Calu3 (cell line): Measurements from ENCODE around the gene CACNB3. TPM values are rescaled to one million over a fixed set of nuclear protein-coding genes. Genes with fewer than 3 reads are reported as not detected.

Source experiments
- BruUV-seq: library from RNA; stranded (reverse); fragments of 400-500 nt; replicated peaks from 2 replicates; lab custom pipeline; 2021; lab: Mats Ljungman, UMichigan
- CTCF ChIA-PET: fragments of 300-600 bp; sonication (Branson Sonifier 250); formaldehyde crosslinking; loops from one replicate; lab custom pipeline; 2022; ENCODE audit warnings: antibody characterized with exemption; lab: Charles Lee
- DNase-seq: peaks from one replicate; pipeline ENCODE4 v3.0.0; 2022
- H3K27ac Mint-ChIP-seq: one replicate; pipeline ENCODE4 v1.8.0; 2022; ENCODE audit warnings: mixed read lengths; ENCODE audit not compliant: unreplicated experiment
- H3K27me3 Mint-ChIP-seq: one replicate; pipeline ENCODE4 v1.8.0; 2022; ENCODE audit warnings: mixed read lengths; ENCODE audit not compliant: unreplicated experiment
- H3K36me3 Mint-ChIP-seq: one replicate; pipeline ENCODE4 v1.8.0; 2022; ENCODE audit warnings: mild to moderate bottlenecking, moderate library complexity, mixed read lengths; ENCODE audit not compliant: insufficient read depth, unreplicated experiment
- H3K4me1 Mint-ChIP-seq: one replicate; pipeline ENCODE4 v1.8.0; 2022; ENCODE audit warnings: mild to moderate bottlenecking, low read depth, mixed read lengths; ENCODE audit not compliant: unreplicated experiment
- H3K4me3 Mint-ChIP-seq: one replicate; pipeline ENCODE4 v1.8.0; 2022; ENCODE audit warnings: mild to moderate bottlenecking, low read depth, moderate library complexity, mixed read lengths; ENCODE audit not compliant: unreplicated experiment
- H3K9me3 Mint-ChIP-seq: one replicate; pipeline ENCODE4 v1.8.0; 2022; ENCODE audit warnings: low read depth, mixed read lengths; ENCODE audit not compliant: unreplicated experiment
- CTCF ChIP-seq: fragments of 200-600 bp; IDR thresholded peaks from one replicate; pipeline ENCODE4 v1.8.0; 2022; ENCODE audit warnings: antibody characterized with exemption; ENCODE audit not compliant: unreplicated experiment
- intact Hi-C: fragments of 100-400 bp; cut with micrococcal nuclease; formaldehyde crosslinking; loops from one replicate; pipeline ENCODE4 v1.10.0; 2022; ENCODE audit not compliant: unreplicated experiment
- total RNA-seq: library from RNA; stranded (reverse); gene quantifications from 2 replicates; pipeline ENCODE4 v1.2.3, GENCODE V29; 2022

CACNB3 gene
- total RNA-seq, 1 experiment from 2014 or later: 21.1 TPM

- H3K27me3 Mint-ChIP-seq: no peaks in the 10 kb centered on the region
- no peak overlapping the region for H3K27ac Mint-ChIP-seq
- no peak for DNase-seq
- TF ChIP-seq CTCF: no peak
- no peak overlapping the region for H3K4me3 Mint-ChIP-seq
- intact Hi-C loops: no loop called here
- CTCF ChIA-PET: interaction anchor here (1.1 kb wide), 1 partner anchor 14 kb away, joined by 3 read pairs; no protein-coding TSS in a partner anchor
- no peaks in the 10 kb centered on the region for H3K9me3 Mint-ChIP-seq
- BruUV-seq: no TSS peak
- H3K4me1 Mint-ChIP-seq: peaks cover 3% of the 10 kb centered on the region
- no peaks in the 10 kb centered on the region for H3K36me3 Mint-ChIP-seq
These were observed 17.8 kb upstream of the CACNB3 start for GRCh38 chr12:48800457-48800856.

DNA sequence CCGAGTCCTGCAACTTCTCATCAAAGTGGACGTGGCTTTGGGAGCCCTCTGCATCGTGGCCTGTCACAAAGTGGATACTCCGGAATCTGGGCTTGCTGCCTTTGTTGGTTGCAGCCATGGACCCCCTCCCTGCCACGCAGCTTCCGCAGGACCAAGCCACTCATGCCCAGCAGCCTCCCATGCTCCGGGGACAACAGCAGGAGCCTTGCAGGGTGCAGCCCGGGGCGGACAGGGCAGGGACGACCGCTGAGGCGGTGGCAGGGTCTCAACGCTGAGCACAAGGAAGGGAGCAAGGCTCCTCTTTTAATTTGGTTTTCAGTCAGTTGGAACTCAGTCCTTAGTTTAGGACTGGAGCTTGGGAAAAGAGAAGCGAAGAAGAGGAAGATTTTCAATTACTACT lies 17.3 kb upstream of the CACNB3 start:
- BruUV-seq: no TSS peak

DNA sequence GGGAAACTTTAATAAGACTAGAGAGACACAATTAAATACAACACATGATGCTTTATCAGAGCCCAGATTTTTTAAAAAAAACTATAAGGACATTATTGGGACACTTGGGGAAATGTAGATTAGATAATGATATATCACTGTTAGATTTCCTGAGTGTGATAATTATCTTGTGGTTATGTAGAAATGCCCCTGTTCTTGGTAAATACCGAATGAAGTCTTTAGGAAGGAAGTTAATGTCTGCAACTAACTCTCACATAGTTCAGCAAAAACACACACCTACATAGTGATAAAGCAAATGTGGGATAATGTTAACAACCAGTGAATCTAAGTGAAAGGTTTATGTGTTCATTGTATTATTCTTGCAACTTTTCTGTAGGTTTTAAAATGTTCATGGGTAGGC lies 14.6 kb upstream of the CACNB3 start:
- TF ChIP-seq CTCF: no peak
- Mint-ChIP-seq H3K9me3 (no peaks in the 10 kb centered on the region), H3K4me3 (no peak overlapping the region), H3K27me3 (no peaks in the 10 kb centered on the region), H3K27ac (no peak overlapping the region), H3K36me3 (no peaks in the 10 kb centered on the region), H3K4me1 (no peaks in the 10 kb centered on the region)
- CTCF ChIA-PET: interaction anchor here (1.2 kb wide), 1 partner anchor 50 kb away, joined by 3 read pairs; no protein-coding TSS in a partner anchor
- DNase-seq: no peak
- intact Hi-C loops: no loop called here
- BruUV-seq: no TSS peak

More for the DNA sequence above, 17.3 kb upstream of the CACNB3 start:
- no peaks in the 10 kb centered on the region for H3K27me3 Mint-ChIP-seq
- CTCF ChIA-PET: interaction anchor here (1.1 kb wide), 1 partner anchor 14 kb away, joined by 3 read pairs; no protein-coding TSS in a partner anchor
- DNase-seq: no peak
- H3K4me3 Mint-ChIP-seq: no peak overlapping the region
- H3K27ac Mint-ChIP-seq: no peak overlapping the region
- H3K9me3 Mint-ChIP-seq: no peaks in the 10 kb centered on the region
- intact Hi-C loops: no loop called here
- H3K36me3 Mint-ChIP-seq: no peaks in the 10 kb centered on the region
- H3K4me1 Mint-ChIP-seq: no peaks in the 10 kb centered on the region
- TF ChIP-seq CTCF: no peak

DNA sequence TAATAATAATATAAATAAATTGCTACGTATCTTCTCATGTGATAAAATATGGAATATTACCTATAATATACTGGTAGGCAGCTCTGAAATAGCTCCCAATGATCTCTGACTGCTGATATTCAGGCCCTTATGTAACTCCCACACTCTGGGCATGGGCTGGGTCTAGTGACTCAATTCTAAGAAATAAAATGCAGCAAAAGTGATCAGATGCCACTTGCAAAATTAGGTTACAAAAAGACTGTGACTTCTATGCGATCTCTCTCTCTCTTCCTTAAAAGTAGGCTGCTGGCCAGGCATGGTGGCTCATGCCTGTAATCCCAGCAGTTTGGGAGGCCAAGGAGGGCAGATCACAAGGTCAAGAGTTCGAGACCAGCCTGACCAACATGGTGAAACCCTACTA lies 10.3 kb upstream of the CACNB3 start:
- no peak for TF ChIP-seq CTCF
- Mint-ChIP-seq H3K27me3 (no peaks in the 10 kb centered on the region), H3K27ac (no peak overlapping the region), H3K9me3 (no peaks in the 10 kb centered on the region), H3K36me3 (no peaks in the 10 kb centered on the region), H3K4me3 (no peak overlapping the region), H3K4me1 (peaks cover 9% of the 10 kb centered on the region)
- no TSS peak for BruUV-seq
- CTCF ChIA-PET: no interaction called here
- no peak for DNase-seq
- intact Hi-C loops: no loop called here
